K562 (cell line): ENCODE results near the gene CS. TPM values are rescaled to one million over a fixed set of nuclear protein-coding genes. Genes with fewer than 3 reads are reported as not detected.
A peak's percentile ranks its signal among the peaks of the same experiment; 100 is the strongest.

ENCODE experiments used
- ATAC-seq: fragments of 200-7000 bp; cut with Tn5 transposase; 3 replicates; pipeline ENCODE4 v1.9.1; 2020; ENCODE audit warnings: moderate library complexity
- BruUV-seq: library from RNA; stranded (reverse); fragments of 400-500 nt; replicated peaks from 2 replicates; lab custom pipeline; 2021; lab: Mats Ljungman, UMichigan
- CTCF ChIA-PET: fragments of 300-600 bp; formaldehyde crosslinking; extraction: SDS; loops from one replicate; lab custom pipeline; 2021; ENCODE audit warnings: low intra/inter-chr PET ratio; lab: Yijun Ruan, JAX
- POLR2A ChIA-PET: fragments of 300-600, 350-650 bp; sonication (Branson Sonifier 250); formaldehyde crosslinking; extraction: SDS; loops from one replicate; lab custom pipeline; 2021; ENCODE audit warnings: antibody characterized with exemption, inconsistent platforms; lab: Yijun Ruan, JAX
- DNase-seq, 4 experiments: peaks; one replicate each; pipeline versions ENCODE4 v3.0.0 to v3.0.0-alpha.2; 2011 to 2018; ENCODE audit warnings: low spot score in 3 of 4, mixed read lengths in 3 of 4; ENCODE audit errors: extremely low read depth in 1 of 4
- FAIRE-seq: peaks from 2 replicates; lab custom pipeline; 2011; peaks lifted over from hg19 to GRCh38; lab: Jason Lieb, UNC
- H2AFZ ChIP-seq: 2 replicates; pipeline ENCODE4 v1.6.0; 2011; ENCODE audit warnings: low read depth, low read length, control low read depth, inconsistent platforms
- H3K27ac ChIP-seq: fragments of 200-600 bp; 3 replicates; pipeline ENCODE4 v1.8.0; 2011; ENCODE audit warnings: low read depth, mild to moderate bottlenecking, control low read depth, inconsistent platforms, low read length, moderate library complexity, mixed read lengths; ENCODE audit errors: extremely low read depth
- H3K27me3 ChIP-seq, 2 experiments: fragments of 300-600 bp in 1 of 2; 2 replicates in 1 of 2; 3 replicates in 1 of 2; pipeline versions ENCODE4 v1.6.0 to v1.8.0; 2011; ENCODE audit warnings: inconsistent platforms in 2 of 2, low read length in 2 of 2, mild to moderate bottlenecking in 1 of 2, mixed read lengths in 1 of 2, moderate library complexity in 1 of 2; ENCODE audit not compliant: control insufficient read depth in 2 of 2, insufficient read depth in 2 of 2
- H3K36me3 ChIP-seq: fragments of 300-600 bp; 3 replicates; pipeline ENCODE4 v1.8.0; 2011; ENCODE audit warnings: mild to moderate bottlenecking, low read length, inconsistent platforms; ENCODE audit not compliant: control insufficient read depth, insufficient read depth
- H3K4me1 ChIP-seq, 2 experiments: fragments of 200-600 bp in 1 of 2; replicated peaks in 1 of 2; 2 replicates in 1 of 2; 3 replicates in 1 of 2; pipeline versions ENCODE4 v1.5.1 to v1.8.0; 2011; ENCODE audit warnings: inconsistent platforms in 2 of 2, low read length in 2 of 2, mild to moderate bottlenecking in 1 of 2, mixed read lengths in 1 of 2, moderate library complexity in 1 of 2; ENCODE audit not compliant: control insufficient read depth in 2 of 2, insufficient read depth in 2 of 2
- H3K4me2 ChIP-seq: 2 replicates; pipeline ENCODE4 v1.6.1; 2011; ENCODE audit warnings: low read length, control low read depth, inconsistent platforms, mixed read lengths; ENCODE audit not compliant: insufficient read depth
- H3K4me3 ChIP-seq: fragments of 200-600 bp; sonication (generic), shearing (Covaris generic); 2 replicates; pipeline ENCODE4 v1.5.1; 2016; ENCODE audit warnings: control low read depth, inconsistent platforms
- H3K79me2 ChIP-seq: fragments of 200-600 bp; 3 replicates; pipeline ENCODE4 v1.8.0; 2011; ENCODE audit warnings: low read length, inconsistent platforms; ENCODE audit not compliant: control insufficient read depth, insufficient read depth
- H3K9ac ChIP-seq, 2 experiments: 2 replicates each; pipeline versions ENCODE4 v1.6.0 to v1.6.1; 2011; ENCODE audit warnings: low read depth in 2 of 2, low read length in 2 of 2, control low read depth in 1 of 2, inconsistent platforms in 1 of 2, mild to moderate bottlenecking in 1 of 2, mixed read lengths in 1 of 2; ENCODE audit not compliant: insufficient read depth in 1 of 2
- H3K9me1 ChIP-seq: one replicate; pipeline ENCODE4 v1.6.0; 2011; ENCODE audit warnings: inconsistent platforms, mild to moderate bottlenecking, low read length, moderate library complexity; ENCODE audit not compliant: control insufficient read depth, insufficient read depth
- H3K9me3 ChIP-seq: replicated peaks from 2 replicates; pipeline ENCODE4 v1.5.1; 2011; ENCODE audit warnings: low read depth, low read length, inconsistent platforms; ENCODE audit not compliant: control insufficient read depth, insufficient read depth
- H4K20me1 ChIP-seq: replicated peaks from 2 replicates; pipeline ENCODE4 v1.6.1; 2011; ENCODE audit warnings: low read length, inconsistent platforms, mixed read lengths; ENCODE audit not compliant: control insufficient read depth, insufficient read depth
- CTBP1 ChIP-seq: fragments of 450-650 bp; IDR thresholded peaks from 2 replicates; pipeline ENCODE4 v1.6.1; 2016; ENCODE audit warnings: borderline replicate concordance
- MEF2D ChIP-seq: conservative IDR thresholded peaks from 2 replicates; pipeline ENCODE4 v1.6.1; 2016; ENCODE audit warnings: low read depth, missing genetic modification characterization, missing compliant biosample characterization
- RBFOX2 ChIP-seq: fragments of 200-400 bp; formaldehyde crosslinking; IDR thresholded peaks from 2 replicates; pipeline ENCODE4 v1.6.1; 2017; ENCODE audit warnings: low read depth, mild to moderate bottlenecking, low read length, moderate library complexity
- SIRT6 ChIP-seq: IDR thresholded peaks from one replicate; pipeline ENCODE4 v1.6.1; 2012; ENCODE audit warnings: low read depth, mild to moderate bottlenecking, control low read depth, inconsistent platforms, low read length, moderate library complexity
- TAF7 ChIP-seq: fragments of 450-650 bp; IDR thresholded peaks from 2 replicates; pipeline ENCODE4 v1.6.1; 2016; ENCODE audit warnings: missing genetic modification characterization, missing compliant biosample characterization
- ZNF263 ChIP-seq: sonication (generic); formaldehyde crosslinking; IDR thresholded peaks from 2 replicates; pipeline ENCODE4 v1.8.0; 2022; ENCODE audit warnings: mild to moderate bottlenecking, missing genetic modification reagents, borderline replicate concordance
- ZNF57 ChIP-seq: fragments of 450-650 bp; formaldehyde crosslinking; IDR thresholded peaks from 2 replicates; pipeline ENCODE4 v1.4.0; 2020; ENCODE audit warnings: mild to moderate bottlenecking, moderate library complexity
- WGBS: fragments of 100-300 bp; shearing (Covaris generic); methylation state at CpG from one replicate; pipeline ENCODE4 v1.1.6; 2016; ENCODE audit warnings: low coverage, mixed read lengths; ENCODE audit not compliant: insufficient coverage; ENCODE audit errors: missing lambda C conversion rate; 5-methylcytosine and 5-hydroxymethylcytosine counted together
- in situ Hi-C: fragments of 300-500 bp; cut with MboI; formaldehyde crosslinking; loops from 4 replicates; pipeline ENCODE4 v1.15.0; 2018; ENCODE audit warnings: inconsistent platforms, mixed read lengths
- intact Hi-C: fragments of 100-400 bp; cut with micrococcal nuclease; formaldehyde crosslinking; loops from 2 replicates; pipeline ENCODE4 v1.14.2; 2022
- polyA plus RNA-seq, 8 experiments: library from polyadenylated mRNA; depleted of rRNA in 4 of 8; stranded (reverse) in 5 of 8; unstranded in 3 of 8; fragments of >200 nt; fragmentation: Nextera tagmentation in 2 of 8; fragmentation: Illumina TruSeq in 1 of 8; extraction: Ambion mirVana in 2 of 8; extraction: Trizol in 1 of 8; gene quantifications; 2 replicates each; pipeline versions ENCODE4 v1.2.1 to v1.2.3, GENCODE V29; 2011 to 2014; ENCODE audit warnings: inconsistent platforms in 1 of 8, missing spikeins in 1 of 8
- total RNA-seq, 7 experiments: library from RNA; depleted of rRNA in 6 of 7; stranded (reverse); fragments of >200 nt in 6 of 7; fragmentation: Illumina TruSeq in 2 of 7; extraction: Trizol in 2 of 7; gene quantifications; 2 replicates each; pipeline versions ENCODE4 v1.2.1 to v1.2.3, GENCODE V29; 2011 to 2021; ENCODE audit warnings: low replicate concordance in 1 of 7
- TF ChIP-seq, protein P1 (sequence below): fragments of 450-650 bp; IDR thresholded peaks from 2 replicates; pipeline ENCODE4 v1.6.1; 2018; ENCODE audit not compliant: partially characterized antibody
- TF ChIP-seq, protein P2 (sequence below): sonication (generic); formaldehyde crosslinking; IDR thresholded peaks from 2 replicates; pipeline ENCODE4 v1.8.1; 2023; ENCODE audit warnings: mild to moderate bottlenecking, missing genetic modification reagents

The CS gene
- total and polyA plus RNA-seq, 9 of the 15 experiments (the other 6 are each of a cell fraction or from before 2014, with no cell fraction given): 99.9 to 390 (median 149) TPM

DNA sequence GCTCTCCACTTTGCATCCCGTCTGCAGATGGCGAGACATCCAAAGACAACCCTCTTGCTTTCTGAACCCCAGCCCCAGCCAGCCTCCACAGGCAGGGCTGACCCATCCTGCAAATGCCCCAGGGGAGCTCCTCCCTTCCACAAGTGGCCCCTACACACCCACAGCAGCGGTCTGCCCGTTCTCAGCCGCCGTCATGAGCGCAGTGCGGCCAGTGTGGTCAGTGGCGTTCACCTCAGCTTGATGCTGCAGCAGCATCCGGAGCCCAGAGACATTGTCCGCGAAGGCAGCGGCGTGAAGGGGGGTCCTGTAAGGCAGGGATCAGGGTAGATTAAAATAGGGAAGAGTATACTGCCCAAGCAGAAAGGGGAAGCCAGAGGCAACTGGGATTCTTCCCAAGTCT lies 55.6 kb downstream of the CS start:
- Histone ChIP-seq H3K36me3 (peaks cover 90% of the 10 kb centered on the region; the same call in 2 of the 3 replicates), H3K27me3 (no peaks in the 10 kb centered on the region), H3K9me1 (no peaks in the 10 kb centered on the region), H3K4me2 (peak overlapping the region; percentile 38; the same call in 1 of the 2 replicates), H3K79me2 (no peaks in the 10 kb centered on the region), H3K9ac (peak overlapping the region; percentile 11 to 73; a peak in 2 of 4 replicates), H2AFZ (no peak overlapping the region), H3K9me3 (no peaks in the 10 kb centered on the region), H4K20me1 (no peaks in the 10 kb centered on the region), H3K27ac (peak overlapping the region; percentile 55; the same call in 1 of the 3 replicates), H3K4me3 (no peak overlapping the region), H3K4me1 (peaks cover 30 to 34% of the 10 kb centered on the region in 2 experiments)
- intact Hi-C loops (no loop called here), in situ Hi-C loops (no loop called here)
- TF ChIP-seq SIRT6 (no peak), ZNF263 (CRISPR knock-in tag) (no peak), CTBP1 (no peak), MEF2D (tag) (no peak), RBFOX2 (peak; percentile 43), TAF7 (no peak), ZNF57 (CRISPR knock-in tag) (no peak)
- TF ChIP-seq, protein P1, sequence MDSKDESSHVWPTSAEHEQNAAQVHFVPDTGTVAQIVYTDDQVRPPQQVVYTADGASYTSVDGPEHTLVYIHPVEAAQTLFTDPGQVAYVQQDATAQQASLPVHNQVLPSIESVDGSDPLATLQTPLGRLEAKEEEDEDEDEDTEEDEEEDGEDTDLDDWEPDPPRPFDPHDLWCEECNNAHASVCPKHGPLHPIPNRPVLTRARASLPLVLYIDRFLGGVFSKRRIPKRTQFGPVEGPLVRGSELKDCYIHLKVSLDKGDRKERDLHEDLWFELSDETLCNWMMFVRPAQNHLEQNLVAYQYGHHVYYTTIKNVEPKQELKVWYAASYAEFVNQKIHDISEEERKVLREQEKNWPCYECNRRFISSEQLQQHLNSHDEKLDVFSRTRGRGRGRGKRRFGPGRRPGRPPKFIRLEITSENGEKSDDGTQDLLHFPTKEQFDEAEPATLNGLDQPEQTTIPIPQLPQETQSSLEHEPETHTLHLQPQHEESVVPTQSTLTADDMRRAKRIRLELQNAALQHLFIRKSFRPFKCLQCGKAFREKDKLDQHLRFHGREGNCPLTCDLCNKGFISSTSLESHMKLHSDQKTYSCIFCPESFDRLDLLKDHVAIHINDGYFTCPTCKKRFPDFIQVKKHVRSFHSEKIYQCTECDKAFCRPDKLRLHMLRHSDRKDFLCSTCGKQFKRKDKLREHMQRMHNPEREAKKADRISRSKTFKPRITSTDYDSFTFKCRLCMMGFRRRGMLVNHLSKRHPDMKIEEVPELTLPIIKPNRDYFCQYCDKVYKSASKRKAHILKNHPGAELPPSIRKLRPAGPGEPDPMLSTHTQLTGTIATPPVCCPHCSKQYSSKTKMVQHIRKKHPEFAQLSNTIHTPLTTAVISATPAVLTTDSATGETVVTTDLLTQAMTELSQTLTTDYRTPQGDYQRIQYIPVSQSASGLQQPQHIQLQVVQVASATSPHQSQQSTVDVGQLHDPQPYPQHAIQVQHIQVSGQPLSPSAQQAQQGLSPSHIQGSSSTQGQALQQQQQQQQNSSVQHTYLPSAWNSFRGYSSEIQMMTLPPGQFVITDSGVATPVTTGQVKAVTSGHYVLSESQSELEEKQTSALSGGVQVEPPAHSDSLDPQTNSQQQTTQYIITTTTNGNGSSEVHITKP: peak; percentile 46
- TF ChIP-seq, protein P2, sequence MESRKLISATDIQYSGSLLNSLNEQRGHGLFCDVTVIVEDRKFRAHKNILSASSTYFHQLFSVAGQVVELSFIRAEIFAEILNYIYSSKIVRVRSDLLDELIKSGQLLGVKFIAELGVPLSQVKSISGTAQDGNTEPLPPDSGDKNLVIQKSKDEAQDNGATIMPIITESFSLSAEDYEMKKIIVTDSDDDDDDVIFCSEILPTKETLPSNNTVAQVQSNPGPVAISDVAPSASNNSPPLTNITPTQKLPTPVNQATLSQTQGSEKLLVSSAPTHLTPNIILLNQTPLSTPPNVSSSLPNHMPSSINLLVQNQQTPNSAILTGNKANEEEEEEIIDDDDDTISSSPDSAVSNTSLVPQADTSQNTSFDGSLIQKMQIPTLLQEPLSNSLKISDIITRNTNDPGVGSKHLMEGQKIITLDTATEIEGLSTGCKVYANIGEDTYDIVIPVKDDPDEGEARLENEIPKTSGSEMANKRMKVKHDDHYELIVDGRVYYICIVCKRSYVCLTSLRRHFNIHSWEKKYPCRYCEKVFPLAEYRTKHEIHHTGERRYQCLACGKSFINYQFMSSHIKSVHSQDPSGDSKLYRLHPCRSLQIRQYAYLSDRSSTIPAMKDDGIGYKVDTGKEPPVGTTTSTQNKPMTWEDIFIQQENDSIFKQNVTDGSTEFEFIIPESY (CRISPR knock-in tag): peak; percentile 78
- WGBS: 86% methylated on average over 13 of the region's 14 CpGs
- ATAC-seq (no peak), DNase-seq (peak in 1 of 4 experiments; percentile 28), FAIRE-seq (no peak)
- ChIA-PET CTCF (interaction anchor here (0.6 kb wide), 1 partner anchor 12 kb away, joined by 4 read pairs; no protein-coding TSS in a partner anchor), POLR2A (interaction anchor here (0.5 to 1.4 kb wide), 6 partner anchors 10 to 1374 kb away, joined by 3 to 6 read pairs (median 4); partner anchors contain the start of gene SMARCC2)
- BruUV-seq: no TSS peak
